GM19023 (cell line): ENCODE results near the gene SLC22A2.

Source experiments
- ATAC-seq: cut with Tn5 transposase; IDR thresholded peaks from one replicate; pipeline ENCODE4 v1.9.1; 2021; ENCODE audit warnings: mild to moderate bottlenecking, moderate library complexity; ENCODE audit not compliant: unreplicated experiment

Gene SLC22A2

GRCh38 chr6:160172704-160173103 lies 85.9 kb downstream of the SLC22A2 start:
- no peak for ATAC-seq

GRCh38 chr6:160170018-160170680 lies 88.5 kb downstream of the SLC22A2 start:
- no peak for ATAC-seq

- ATAC-seq, result no peak
Observed at GRCh38 chr6:160167604-160168399, 90.8 kb downstream of the SLC22A2 start.
